Measurements from ENCODE around the gene FMOD.

Gene FMOD

GRCh38 chr1:203306965-203307541, 43.9 kb downstream of the FMOD start:
- TF ChIP-seq TAF1 (IDR thresholded peaks at IDR 0.05; ENCODE audit: borderline replicate concordance, insufficient read depth, low read length) (no peak), SIN3A (IDR thresholded peaks at IDR 0.05; ENCODE audit: borderline replicate concordance, insufficient read depth, low read length) (no peak), FOXP2 (optimal IDR thresholded peaks at IDR 0.05; ENCODE audit: borderline replicate concordance, extremely low read depth, extremely low read length, insufficient read depth) (no peak), POLR2AphosphoS5 (IDR thresholded peaks at IDR 0.05; ENCODE audit: low read depth, low read length) (no peak), REST (IDR thresholded peaks at IDR 0.05; ENCODE audit: insufficient read depth in 1 of 2, low read depth in 2 of 2, low read length in 2 of 2) (no peak)

- TF ChIP-seq SIN3A (IDR thresholded peaks at IDR 0.05; ENCODE audit: borderline replicate concordance, insufficient read depth, low read length) (no peak), REST (IDR thresholded peaks at IDR 0.05; ENCODE audit: insufficient read depth in 1 of 2, low read depth in 2 of 2, low read length in 2 of 2) (no peak), TAF1 (IDR thresholded peaks at IDR 0.05; ENCODE audit: borderline replicate concordance, insufficient read depth, low read length) (no peak), FOXP2 (optimal IDR thresholded peaks at IDR 0.05; ENCODE audit: borderline replicate concordance, extremely low read depth, extremely low read length, insufficient read depth) (no peak), POLR2AphosphoS5 (IDR thresholded peaks at IDR 0.05; ENCODE audit: low read depth, low read length) (no peak)
Observed at GRCh38 chr1:203306089-203306964, 44.6 kb downstream of the FMOD start.

- TF ChIP-seq SIN3A (IDR thresholded peaks at IDR 0.05; ENCODE audit: borderline replicate concordance, insufficient read depth, low read length): no peak
- no peak for TF ChIP-seq FOXP2 (optimal IDR thresholded peaks at IDR 0.05; ENCODE audit: borderline replicate concordance, extremely low read depth, extremely low read length, insufficient read depth)
- TF ChIP-seq TAF1 (IDR thresholded peaks at IDR 0.05; ENCODE audit: borderline replicate concordance, insufficient read depth, low read length): no peak
- TF ChIP-seq REST (IDR thresholded peaks at IDR 0.05; ENCODE audit: insufficient read depth in 1 of 2, low read depth in 2 of 2, low read length in 2 of 2): no peak
- no peak for TF ChIP-seq POLR2AphosphoS5 (IDR thresholded peaks at IDR 0.05; ENCODE audit: low read depth, low read length)
Observed at GRCh38 chr1:203305809-203306088, 45.2 kb downstream of the FMOD start.

- TF ChIP-seq SIN3A (IDR thresholded peaks at IDR 0.05; ENCODE audit: borderline replicate concordance, insufficient read depth, low read length) (0 out of 2 replicates have a peak, but pooled peaks have one; percentile 30), FOXP2 (optimal IDR thresholded peaks at IDR 0.05; ENCODE audit: borderline replicate concordance, extremely low read depth, extremely low read length, insufficient read depth) (no peak), TAF1 (IDR thresholded peaks at IDR 0.05; ENCODE audit: borderline replicate concordance, insufficient read depth, low read length) (peak; percentile 65; the same call in 1 of the 2 replicates), POLR2AphosphoS5 (IDR thresholded peaks at IDR 0.05; ENCODE audit: low read depth, low read length) (peak; percentile 94)
Observed at GRCh38 chr1:203304919-203305808, 45.8 kb downstream of the FMOD start, which contains the start of gene BTG2. Gene BTG2, plus strand, starts transcription at chr1:203305519. Its CDS starts 88 bp downstream, at chr1:203305607.

GRCh38 chr1:203304391-203304918, 46.5 kb downstream of the FMOD start:
- TF ChIP-seq TAF1 (IDR thresholded peaks at IDR 0.05; ENCODE audit: borderline replicate concordance, insufficient read depth, low read length) (no peak), POLR2AphosphoS5 (IDR thresholded peaks at IDR 0.05; ENCODE audit: low read depth, low read length) (no peak), SIN3A (IDR thresholded peaks at IDR 0.05; ENCODE audit: borderline replicate concordance, insufficient read depth, low read length) (no peak), FOXP2 (optimal IDR thresholded peaks at IDR 0.05; ENCODE audit: borderline replicate concordance, extremely low read depth, extremely low read length, insufficient read depth) (no peak), REST (IDR thresholded peaks at IDR 0.05; ENCODE audit: insufficient read depth in 1 of 2, low read depth in 2 of 2, low read length in 2 of 2) (no peak)
